GM12878 (cell line): ENCODE results near the gene ADAMTS2. TPM values are rescaled to one million over a fixed set of nuclear protein-coding genes. Genes with fewer than 3 reads are reported as not detected.

Experiments
- ATAC-seq: fragments of 200-7000 bp; cut with Tn5 transposase; 3 replicates; pipeline ENCODE4 v1.9.1; 2020; ENCODE audit warnings: mild to moderate bottlenecking, moderate library complexity
- BruUV-seq: library from RNA; stranded (reverse); fragments of 400-500 nt; replicated peaks from 2 replicates; lab custom pipeline; 2021; lab: Mats Ljungman, UMichigan
- CTCF ChIA-PET: fragments of 300-600 bp; sonication (Branson Sonifier 250); formaldehyde crosslinking; extraction: SDS; loops from one replicate; lab custom pipeline; 2021; ENCODE audit warnings: inconsistent platforms; lab: Yijun Ruan, JAX
- POLR2A ChIA-PET: fragments of 350-600 bp; formaldehyde crosslinking; extraction: SDS; loops from one replicate; lab custom pipeline; 2021; ENCODE audit warnings: inconsistent platforms; lab: Charles Lee
- RAD21 ChIA-PET: fragments of 300-600 bp; sonication (Branson Sonifier 250); formaldehyde crosslinking; loops from one replicate; lab custom pipeline; 2023; ENCODE audit warnings: antibody characterized with exemption; ENCODE audit not compliant: unreplicated experiment; lab: Charles Lee
- SMC1A ChIA-PET: fragments of 300-600 bp; sonication (Branson Sonifier 250); formaldehyde crosslinking; loops from one replicate; lab custom pipeline; 2023; ENCODE audit not compliant: unreplicated experiment, uncharacterized antibody; lab: Charles Lee
- DNase-seq: peaks from one replicate; pipeline ENCODE4 v3.0.0-alpha.2; 2011; ENCODE audit warnings: low read depth, low spot score
- FAIRE-seq: peaks from 3 replicates; lab custom pipeline; 2011; peaks lifted over from hg19 to GRCh38; lab: Jason Lieb, UNC
- H2AFZ ChIP-seq: 2 replicates; pipeline ENCODE4 v1.6.0; 2011; ENCODE audit warnings: low read depth, low read length, control low read depth; ENCODE audit not compliant: control insufficient read depth
- H3K27ac ChIP-seq: 2 replicates; pipeline ENCODE4 v1.5.1; 2011; ENCODE audit warnings: control low read depth; ENCODE audit not compliant: control insufficient read depth, insufficient read depth
- H3K27me3 ChIP-seq, 2 experiments: replicated peaks in 1 of 2; 2 replicates each; pipeline versions ENCODE4 v1.6.0 to v1.6.1; 2011; ENCODE audit warnings: low read length in 1 of 2; ENCODE audit not compliant: control insufficient read depth in 2 of 2, insufficient read depth in 2 of 2
- H3K36me3 ChIP-seq, 2 experiments: 2 replicates each; pipeline ENCODE4 v1.5.1; 2011; ENCODE audit warnings: low read length in 1 of 2; ENCODE audit not compliant: control insufficient read depth in 2 of 2, insufficient read depth in 2 of 2
- H3K4me1 ChIP-seq: 2 replicates; pipeline ENCODE4 v1.6.1; 2011; ENCODE audit warnings: mild to moderate bottlenecking, low read length, moderate library complexity, mixed read lengths; ENCODE audit not compliant: control insufficient read depth, insufficient read depth
- H3K4me2 ChIP-seq: 2 replicates; pipeline ENCODE4 v1.6.0; 2011; ENCODE audit warnings: control low read depth; ENCODE audit not compliant: control insufficient read depth, insufficient read depth
- H3K4me3 ChIP-seq: fragments of 200-600 bp; sonication (generic); 2 replicates; pipeline ENCODE4 v1.5.1; 2016
- H3K79me2 ChIP-seq: 2 replicates; pipeline ENCODE4 v1.6.0; 2011; ENCODE audit warnings: low read length; ENCODE audit not compliant: control insufficient read depth, insufficient read depth
- H3K9ac ChIP-seq: 2 replicates; pipeline ENCODE4 v1.8.0; 2011; ENCODE audit warnings: low read length, control low read depth, mixed read lengths; ENCODE audit not compliant: control insufficient read depth, insufficient read depth
- H3K9me3 ChIP-seq: replicated peaks from 3 replicates; pipeline ENCODE4 v1.5.1; 2011; ENCODE audit warnings: mild to moderate bottlenecking, low read length; ENCODE audit not compliant: control insufficient read depth, insufficient read depth
- H4K20me1 ChIP-seq: 2 replicates; pipeline ENCODE4 v1.6.0; 2011; ENCODE audit not compliant: control insufficient read depth, insufficient read depth
- EED ChIP-seq: sonication (generic); IDR thresholded peaks from 2 replicates; pipeline ENCODE4 v1.6.1; 2016; ENCODE audit warnings: antibody characterized with exemption, low read depth
- JUND ChIP-seq: IDR thresholded peaks from 2 replicates; pipeline ENCODE4 v1.6.1; 2012; ENCODE audit warnings: low read depth, mild to moderate bottlenecking, low read length, improper control_type of control experiment, moderate library complexity
- MTA2 ChIP-seq: fragments of 450-650 bp; IDR thresholded peaks from 2 replicates; pipeline ENCODE4 v1.6.1; 2016; ENCODE audit warnings: low read depth, mild to moderate bottlenecking, moderate library complexity
- PAX8 ChIP-seq: fragments of 450-650 bp; IDR thresholded peaks from 2 replicates; pipeline ENCODE4 v1.6.1; 2017; ENCODE audit warnings: mild to moderate bottlenecking, moderate library complexity
- SMAD1 ChIP-seq: fragments of 450-650 bp; IDR thresholded peaks from 2 replicates; pipeline ENCODE4 v1.6.1; 2018; ENCODE audit warnings: mild to moderate bottlenecking, low read depth; ENCODE audit not compliant: partially characterized antibody
- WGBS: methylation state at CpG from one replicate; pipeline ENCODE4 v1.1.6; 2016; ENCODE audit warnings: low lambda C conversion rate; ENCODE audit not compliant: insufficient replicate concordance, insufficient coverage; ENCODE audit errors: missing lambda C conversion rate; 5-methylcytosine and 5-hydroxymethylcytosine counted together
- in situ Hi-C: fragments of 300-500 bp; cut with MboI; formaldehyde crosslinking; loops from 9 replicates; pipeline ENCODE4 v1.14.3; 2018; ENCODE audit warnings: mixed read lengths
- intact Hi-C: fragments of 100-400 bp; cut with micrococcal nuclease; formaldehyde crosslinking; loops from one replicate; pipeline ENCODE4 v1.14.2; 2022; ENCODE audit not compliant: unreplicated experiment
- polyA plus RNA-seq, 11 experiments: library from polyadenylated mRNA; depleted of rRNA in 4 of 11; unstranded in 6 of 11; stranded (reverse) in 5 of 11; fragments of >200 nt; fragmentation: Nextera tagmentation in 4 of 11; fragmentation: Illumina TruSeq in 1 of 11; extraction: Ambion mirVana in 4 of 11; extraction: Trizol in 1 of 11; gene quantifications; 1 replicate in 1 of 11; 2 replicates in 10 of 11; pipeline versions ENCODE4 v1.2.1 to v1.2.3, GENCODE V29; 2011 to 2016; ENCODE audit warnings: inconsistent platforms in 2 of 11, missing spikeins in 2 of 11, low read depth in 1 of 11
- total RNA-seq, 4 experiments: library from RNA; depleted of rRNA in 3 of 4; stranded (reverse); fragments of >200 nt in 3 of 4; fragmentation: Illumina TruSeq in 1 of 4; extraction: Trizol in 1 of 4; gene quantifications; 2 replicates each; pipeline versions ENCODE4 v1.2.1 to v1.2.3, GENCODE V29; 2013 to 2021
- TF ChIP-seq, protein P1 (sequence below): IDR thresholded peaks from 2 replicates; pipeline ENCODE4 v1.6.1; 2011; ENCODE audit warnings: low read depth, low read length, improper control_type of control experiment, borderline replicate concordance

The ADAMTS2 gene
- total and polyA plus RNA-seq, 10 of the 15 experiments (the other 5 are each of a cell fraction or from before 2014, with no cell fraction given): 0.03 to 0.05 TPM; not detected in 8

DNA sequence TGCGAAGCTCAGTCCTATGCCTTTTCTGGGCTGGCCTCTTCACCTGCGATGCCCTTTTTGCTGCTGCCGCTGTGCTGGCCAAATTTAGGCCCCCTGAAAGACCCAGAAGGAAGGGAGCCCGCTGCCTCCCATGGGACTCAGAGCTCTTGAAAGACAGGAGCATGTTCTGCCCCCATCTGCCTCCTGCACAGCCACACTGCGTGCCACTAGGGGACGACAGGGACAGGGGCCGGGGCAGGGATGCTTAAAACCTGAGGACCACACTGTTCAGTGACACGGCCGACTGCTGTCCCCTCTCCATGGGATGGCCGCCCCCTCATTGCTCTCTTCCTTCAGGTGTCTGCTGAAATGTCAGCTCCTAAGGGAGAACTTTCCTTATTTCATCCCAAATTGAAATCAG is 132.4 kb downstream of the ADAMTS2 start:
- TF ChIP-seq, protein P1, sequence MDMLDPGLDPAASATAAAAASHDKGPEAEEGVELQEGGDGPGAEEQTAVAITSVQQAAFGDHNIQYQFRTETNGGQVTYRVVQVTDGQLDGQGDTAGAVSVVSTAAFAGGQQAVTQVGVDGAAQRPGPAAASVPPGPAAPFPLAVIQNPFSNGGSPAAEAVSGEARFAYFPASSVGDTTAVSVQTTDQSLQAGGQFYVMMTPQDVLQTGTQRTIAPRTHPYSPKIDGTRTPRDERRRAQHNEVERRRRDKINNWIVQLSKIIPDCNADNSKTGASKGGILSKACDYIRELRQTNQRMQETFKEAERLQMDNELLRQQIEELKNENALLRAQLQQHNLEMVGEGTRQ: no peak
- TF ChIP-seq MTA2 (no peak), PAX8 (no peak), EED (no peak), SMAD1 (no peak)
- WGBS: 27% methylated on average over 10 of the region's 10 CpGs
- Histone ChIP-seq H3K4me1 (no peaks in the 10 kb centered on the region), H3K9me3 (no peaks in the 10 kb centered on the region; the same call in 2 of the 3 replicates), H3K4me3 (no peak overlapping the region), H3K36me3 (no peaks in the 10 kb centered on the region), H3K27me3 (no peaks in the 10 kb centered on the region), H2AFZ (no peak overlapping the region), H4K20me1 (no peaks in the 10 kb centered on the region), H3K9ac (no peak overlapping the region), H3K79me2 (no peaks in the 10 kb centered on the region), H3K27ac (no peak overlapping the region), H3K4me2 (no peak overlapping the region)
- ChIA-PET CTCF (no interaction called here), POLR2A (no interaction called here), SMC1A (no interaction called here), RAD21 (no interaction called here)
- in situ Hi-C loops: no loop called here
- FAIRE-seq: no peak
- no peak for DNase-seq
- intact Hi-C loops: no loop called here
- BruUV-seq: no TSS peak
- ATAC-seq: no peak

DNA sequence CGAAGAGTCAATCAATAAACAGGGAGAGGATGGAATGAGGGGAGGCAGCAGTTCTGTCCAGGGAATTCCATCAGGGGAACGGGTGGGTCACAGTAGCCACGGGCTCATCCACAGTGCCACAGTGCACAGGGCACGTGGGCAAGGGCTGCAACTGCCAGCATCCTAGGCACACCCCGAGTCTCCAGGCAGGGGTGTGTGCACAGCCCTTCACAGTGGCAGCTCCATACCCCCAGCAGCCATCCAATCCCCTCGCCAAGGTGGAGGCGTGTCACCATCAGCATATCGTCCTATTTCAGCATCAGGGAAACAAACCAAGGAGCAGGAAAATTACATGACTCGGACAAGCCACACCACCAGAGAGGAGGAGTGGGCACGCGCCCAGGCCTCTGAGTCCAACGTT is 133.6 kb downstream of the ADAMTS2 start:
- in situ Hi-C loops (no loop called here), intact Hi-C loops (no loop called here)
- DNase-seq: no peak
- SMC1A ChIA-PET: no interaction called here
- no peak for TF ChIP-seq JUND
- H3K79me2 ChIP-seq: no peaks in the 10 kb centered on the region
- H3K9ac ChIP-seq: no peak overlapping the region
- H3K27me3 ChIP-seq: no peaks in the 10 kb centered on the region
- H2AFZ ChIP-seq: no peak overlapping the region
- 35% methylated on average over 12 of the region's 12 CpGs for WGBS
- no peak overlapping the region for H3K4me2 ChIP-seq
- H3K4me3 ChIP-seq: no peak overlapping the region
- H3K4me1 ChIP-seq: no peaks in the 10 kb centered on the region
- RAD21 ChIA-PET: no interaction called here
- H3K27ac ChIP-seq: no peak overlapping the region
- no peak for ATAC-seq
- no peaks in the 10 kb centered on the region; the same call in 2 of the 3 replicates for H3K9me3 ChIP-seq
- FAIRE-seq: no peak
- POLR2A ChIA-PET: no interaction called here
- CTCF ChIA-PET: no interaction called here
- BruUV-seq: no TSS peak
- no peaks in the 10 kb centered on the region for H3K36me3 ChIP-seq
- no peaks in the 10 kb centered on the region for H4K20me1 ChIP-seq
